Neutrophil (primary cell): ENCODE measurements around the gene SND1.
A peak's percentile ranks its signal among the peaks of the same experiment; 100 is the strongest.

Experiments used
- H3K27ac ChIP-seq: fragments of 200-600 bp; sonication (generic); 2 replicates; pipeline ENCODE4 v1.5.1; 2016; ENCODE audit warnings: mild to moderate bottlenecking, moderate library complexity
- H3K27me3 ChIP-seq: fragments of 200-600 bp; sonication (generic); 2 replicates; pipeline ENCODE4 v1.6.0; 2016; ENCODE audit warnings: mild to moderate bottlenecking
- H3K36me3 ChIP-seq: fragments of 200-600 bp; sonication (generic); 2 replicates; pipeline ENCODE4 v1.5.1; 2017
- H3K4me1 ChIP-seq, 2 experiments: fragments of 200-600 bp in 1 of 2; sonication (generic) in 1 of 2; 1 replicate in 1 of 2; 2 replicates in 1 of 2; pipeline versions ENCODE4 v1.5.1 to v1.6.1; 2013 to 2016; ENCODE audit warnings: low read depth in 1 of 2, low read length in 1 of 2, mild to moderate bottlenecking in 1 of 2, moderate library complexity in 1 of 2; ENCODE audit not compliant: control insufficient read depth in 1 of 2, insufficient read depth in 1 of 2
- H3K4me3 ChIP-seq, 2 experiments: fragments of 200-600 bp in 1 of 2; sonication (generic) in 1 of 2; 1 replicate in 1 of 2; 2 replicates in 1 of 2; pipeline ENCODE4 v1.5.1; 2013 to 2016; ENCODE audit warnings: low read depth in 1 of 2, low read length in 1 of 2, mild to moderate bottlenecking in 1 of 2, moderate library complexity in 1 of 2
- H3K9me3 ChIP-seq: fragments of 200-600 bp; sonication (generic); 2 replicates; pipeline ENCODE4 v1.5.1; 2016
- TF ChIP-seq, protein P1 (sequence below): fragments of 200-600 bp; sonication (generic); IDR thresholded peaks from 2 replicates; pipeline ENCODE4 v1.5.1; 2016; ENCODE audit warnings: antibody characterized with exemption

The SND1 gene

DNA sequence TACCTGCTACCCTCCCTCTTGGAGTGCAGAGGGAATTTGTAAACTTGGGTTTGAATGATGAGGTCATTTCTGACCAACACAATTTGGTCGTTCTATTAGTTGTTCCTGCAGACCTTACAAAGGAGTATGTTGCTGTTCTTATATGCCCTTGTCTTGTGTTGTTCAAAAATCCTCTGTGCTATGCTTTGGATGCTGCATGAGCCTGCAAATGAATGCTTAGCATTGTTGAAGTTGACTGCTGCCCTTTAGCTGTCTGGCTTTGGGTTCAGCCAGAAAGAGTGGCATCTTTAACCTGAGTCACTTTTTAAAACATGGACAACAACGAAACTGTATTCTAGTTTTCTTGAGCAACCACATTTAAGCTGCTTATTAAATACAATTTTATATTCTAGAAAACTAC is 80.3 kb downstream of the SND1 start:
- H3K4me1 ChIP-seq, result peaks cover 9 to 11% of the 10 kb centered on the region in 2 experiments
- H3K9me3 ChIP-seq, result no peaks in the 10 kb centered on the region
- H3K4me3 ChIP-seq, result no peak overlapping the region
- TF ChIP-seq, protein P1, sequence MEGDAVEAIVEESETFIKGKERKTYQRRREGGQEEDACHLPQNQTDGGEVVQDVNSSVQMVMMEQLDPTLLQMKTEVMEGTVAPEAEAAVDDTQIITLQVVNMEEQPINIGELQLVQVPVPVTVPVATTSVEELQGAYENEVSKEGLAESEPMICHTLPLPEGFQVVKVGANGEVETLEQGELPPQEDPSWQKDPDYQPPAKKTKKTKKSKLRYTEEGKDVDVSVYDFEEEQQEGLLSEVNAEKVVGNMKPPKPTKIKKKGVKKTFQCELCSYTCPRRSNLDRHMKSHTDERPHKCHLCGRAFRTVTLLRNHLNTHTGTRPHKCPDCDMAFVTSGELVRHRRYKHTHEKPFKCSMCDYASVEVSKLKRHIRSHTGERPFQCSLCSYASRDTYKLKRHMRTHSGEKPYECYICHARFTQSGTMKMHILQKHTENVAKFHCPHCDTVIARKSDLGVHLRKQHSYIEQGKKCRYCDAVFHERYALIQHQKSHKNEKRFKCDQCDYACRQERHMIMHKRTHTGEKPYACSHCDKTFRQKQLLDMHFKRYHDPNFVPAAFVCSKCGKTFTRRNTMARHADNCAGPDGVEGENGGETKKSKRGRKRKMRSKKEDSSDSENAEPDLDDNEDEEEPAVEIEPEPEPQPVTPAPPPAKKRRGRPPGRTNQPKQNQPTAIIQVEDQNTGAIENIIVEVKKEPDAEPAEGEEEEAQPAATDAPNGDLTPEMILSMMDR, result no peak
- no peaks in the 10 kb centered on the region for H3K27me3 ChIP-seq
- peak overlapping the region; percentile 58 for H3K27ac ChIP-seq
- peaks cover 5% of the 10 kb centered on the region for H3K36me3 ChIP-seq

DNA sequence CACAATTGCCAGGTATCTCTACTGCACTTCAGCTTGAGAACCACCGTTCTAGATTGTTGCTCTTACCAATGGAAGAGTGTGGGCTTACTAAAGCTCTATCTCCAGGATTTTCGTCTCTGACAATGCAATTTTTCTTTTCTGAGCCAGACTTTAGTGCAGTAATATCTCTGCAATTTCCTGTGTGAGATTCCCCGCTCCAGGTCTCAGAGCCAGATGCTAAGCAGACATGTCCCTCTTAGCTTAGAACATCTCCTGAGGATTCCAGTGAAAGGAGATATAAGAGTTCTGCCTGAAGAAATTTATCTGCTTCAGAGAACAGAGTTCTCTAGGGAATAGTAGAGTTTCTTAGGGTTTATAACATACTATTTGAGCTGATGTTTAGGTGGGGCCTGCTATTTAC is 82.0 kb downstream of the SND1 start:
- Histone ChIP-seq H3K27me3 (no peaks in the 10 kb centered on the region), H3K27ac (no peak overlapping the region), H3K9me3 (no peaks in the 10 kb centered on the region), H3K4me3 (no peak overlapping the region), H3K36me3 (peaks cover 5% of the 10 kb centered on the region), H3K4me1 (peaks cover 9 to 11% of the 10 kb centered on the region in 2 experiments)
- TF ChIP-seq, protein P1, result no peak

DNA sequence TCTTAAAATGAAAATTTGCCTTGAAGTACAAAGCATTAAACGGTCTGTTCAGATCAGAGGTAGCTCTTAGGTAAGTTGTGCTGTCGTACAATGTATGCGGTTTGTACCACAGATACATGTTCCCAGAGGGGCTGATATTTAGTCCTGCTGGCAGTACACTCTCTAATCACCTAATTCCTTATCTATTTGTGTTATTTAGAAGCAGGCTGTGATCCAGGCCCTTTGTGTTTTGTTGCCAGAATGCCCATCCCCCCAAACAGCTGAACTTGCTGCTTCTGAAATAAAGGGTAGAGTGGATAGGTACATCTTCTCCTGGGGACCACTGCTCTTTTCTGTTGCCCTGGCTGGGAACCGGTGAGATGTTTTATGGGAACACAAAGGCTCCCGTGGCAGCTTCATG is 84.5 kb downstream of the SND1 start:
- H3K4me3 ChIP-seq, result no peak overlapping the region
- H3K9me3 ChIP-seq, result no peaks in the 10 kb centered on the region
- peaks cover 5 to 11% of the 10 kb centered on the region in 2 experiments for H3K4me1 ChIP-seq
- H3K27ac ChIP-seq, result no peak overlapping the region
- H3K27me3 ChIP-seq, result no peaks in the 10 kb centered on the region
- TF ChIP-seq, protein P1, result no peak
- H3K36me3 ChIP-seq, result no peaks in the 10 kb centered on the region

DNA sequence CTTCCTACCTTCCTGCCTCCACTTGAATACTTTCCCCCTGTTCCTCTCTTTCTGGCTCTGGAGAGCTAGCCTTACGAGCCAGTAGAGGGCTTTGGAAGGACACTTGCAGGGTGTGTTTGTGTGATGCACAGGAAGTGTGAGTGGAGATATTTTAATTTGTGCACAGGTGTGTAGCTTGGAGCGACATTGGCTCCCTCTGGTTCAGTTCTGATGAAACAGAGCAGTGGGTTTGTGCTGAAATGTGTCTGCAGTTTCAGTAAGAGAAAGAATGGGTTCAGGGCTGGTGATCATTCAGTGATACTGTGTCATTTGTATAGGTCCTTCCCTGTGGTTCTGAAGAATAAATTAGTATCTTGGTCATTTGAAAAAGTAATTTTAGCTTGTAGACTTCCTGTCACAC is 86.9 kb downstream of the SND1 start:
- Histone ChIP-seq H3K27ac (no peak overlapping the region), H3K36me3 (no peaks in the 10 kb centered on the region), H3K9me3 (no peaks in the 10 kb centered on the region), H3K4me3 (no peak overlapping the region), H3K27me3 (no peaks in the 10 kb centered on the region), H3K4me1 (no peaks in the 10 kb centered on the region)
- TF ChIP-seq, protein P1, result no peak

DNA sequence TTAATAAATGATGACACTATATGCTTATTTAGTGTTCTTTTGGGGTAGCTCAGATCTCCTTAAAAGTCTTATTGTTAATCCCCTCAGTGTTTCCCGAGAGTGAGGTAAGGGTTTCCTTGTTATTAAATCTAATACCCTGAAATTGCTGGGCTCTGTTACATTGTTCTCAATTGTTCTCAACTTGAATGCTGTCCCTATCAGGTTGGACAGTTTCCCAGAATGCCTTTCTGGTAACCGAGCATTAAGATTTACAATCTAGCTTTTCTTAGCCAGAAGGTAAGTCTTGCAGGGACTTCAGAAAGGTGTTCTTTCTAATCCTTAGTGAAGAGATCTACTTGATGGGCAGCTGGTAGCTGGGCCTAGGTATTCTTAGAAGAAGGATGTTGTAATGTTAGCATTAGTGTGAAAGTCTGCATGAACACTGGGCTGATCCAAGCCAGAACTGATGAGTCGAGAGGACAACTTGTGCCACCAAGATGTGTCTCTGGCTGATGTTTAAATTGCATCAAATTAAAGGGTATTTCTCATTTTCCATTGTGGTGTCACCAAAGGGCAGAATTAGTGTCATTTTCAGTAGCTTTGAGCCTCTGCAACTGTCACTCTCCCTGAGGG is 89.9 kb downstream of the SND1 start:
- TF ChIP-seq, protein P1, result no peak
- H3K27me3 ChIP-seq, result no peaks in the 10 kb centered on the region
- H3K4me1 ChIP-seq, result peaks cover 0 to 8% of the 10 kb centered on the region in 2 experiments
- no peak overlapping the region for H3K27ac ChIP-seq
- H3K9me3 ChIP-seq, result no peaks in the 10 kb centered on the region
- H3K4me3 ChIP-seq, result no peak overlapping the region
- no peaks in the 10 kb centered on the region for H3K36me3 ChIP-seq
